ENCODE data around the gene HOXA7. TPM values are rescaled to one million over a fixed set of nuclear protein-coding genes. Genes with fewer than 3 reads are reported as not detected.

Gene HOXA7
- total and polyA plus RNA-seq, 2 donors (not counting 3 experiments of a cell fraction or from before 2014, with no cell fraction given), result 18.1 to 18.5 TPM

GRCh38 chr7:27111042-27111750, 45.3 kb downstream of the HOXA7 start:
- peaks cover 74% of the 10 kb centered on the region for H3K79me2 ChIP-seq (ENCODE audit: control insufficient read depth, insufficient read depth, low read length)
- H3K4me3 ChIP-seq (replicated peaks in 1 of 3; ENCODE audit: insufficient read depth in 1 of 3, low read depth in 1 of 3, low read length in 3 of 3), result peak overlapping the region in 2 of 3 experiments; percentile 3 to 84
- dilution Hi-C loops (cut with MboI; ENCODE audit: extremely low pct_ligation_motif_present, low sequenced_read_pairs), result no loop called here
- H2AFZ ChIP-seq (ENCODE audit: low read depth, low read length), result no peak overlapping the region
- ChIA-PET CTCF (interaction anchor here (0.8 to 3.7 kb wide), 7 partner anchors 9 to 429 kb away, joined by 3 to 36 read pairs (median 5); partner anchors contain the start of genes HOXA1 and HOXA4), POLR2A (interaction anchor here (1.4 kb wide), 1 partner anchor 54 kb away, joined by 4 read pairs; the partner anchor contains the start of gene HOXA9)
- intact Hi-C loops (cut with micrococcal nuclease), result loop anchor here (10.0 kb wide), 1 partner anchor 956 kb away; the partner anchor contains the start of gene NFE2L3
- no peaks in the 10 kb centered on the region for H3K9me3 ChIP-seq (replicated peaks; ENCODE audit: control insufficient read depth, insufficient read depth, low read length)
- peaks cover 0 to 5% of the 10 kb centered on the region in 2 experiments for H3K36me3 ChIP-seq (ENCODE audit: control insufficient read depth in 2 of 2, extremely low read depth in 1 of 2, insufficient read depth in 2 of 2, low read length in 2 of 2)
- H3K27ac ChIP-seq (ENCODE audit: insufficient read depth, low read depth, low read length), result peak overlapping the region; percentile 96
- peaks cover 76% of the 10 kb centered on the region for H3K4me1 ChIP-seq (ENCODE audit: control insufficient read depth, extremely low read depth, insufficient read depth, low read length)
- TF ChIP-seq CTCF (IDR thresholded peaks at IDR 0.05; ENCODE audit: extremely low read depth in 1 of 2, insufficient read depth in 1 of 2, low read depth in 1 of 2, low read length in 2 of 2) (peak in 1 of 2 donors; percentile 9), POLR2AphosphoS5 (IDR thresholded peaks at IDR 0.05; ENCODE audit: insufficient read depth, low read depth, low read length) (peak; percentile 86), FOS (IDR thresholded peaks at IDR 0.05; ENCODE audit: borderline replicate concordance, insufficient read depth, low read length) (peak; percentile 87), MYC (IDR thresholded peaks at IDR 0.05; ENCODE audit: low read depth, low read length) (peak; percentile 61), EZH2 (IDR thresholded peaks at IDR 0.05; ENCODE audit: borderline replicate concordance, low read depth, low read length, severe bottlenecking) (no peak), GATA2 (IDR thresholded peaks at IDR 0.05; ENCODE audit: insufficient read depth, insufficient read length, low read depth, low read length) (no peak), JUN (IDR thresholded peaks at IDR 0.05; ENCODE audit: borderline replicate concordance, insufficient read depth, insufficient read length, low read depth) (peak; percentile 88), POLR2A (IDR thresholded peaks at IDR 0.05; ENCODE audit: low read depth, low read length) (no peak)
- TF ChIP-seq, protein P1, sequence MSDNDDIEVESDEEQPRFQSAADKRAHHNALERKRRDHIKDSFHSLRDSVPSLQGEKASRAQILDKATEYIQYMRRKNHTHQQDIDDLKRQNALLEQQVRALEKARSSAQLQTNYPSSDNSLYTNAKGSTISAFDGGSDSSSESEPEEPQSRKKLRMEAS (IDR thresholded peaks at IDR 0.05; ENCODE audit: insufficient read depth, insufficient read length), result no peak
- H4K20me1 ChIP-seq (replicated peaks; ENCODE audit: control insufficient read depth, extremely low read depth, insufficient read depth, low read length), result no peaks in the 10 kb centered on the region
- H3K9ac ChIP-seq (replicated peaks; ENCODE audit: extremely low read depth, insufficient read depth, low read length), result peak overlapping the region; percentile 80
- FAIRE-seq, result peak; percentile 62
- BruUV-seq (replicated peaks), result no TSS peak
- H3K4me2 ChIP-seq (ENCODE audit: insufficient read depth, low read length), result peak overlapping the region; percentile 97
- peak; percentile 87 for DNase-seq (ENCODE audit: low read depth, low spot score)
- no peaks in the 10 kb centered on the region for H3K9me1 ChIP-seq (replicated peaks; ENCODE audit: control insufficient read depth, extremely low read depth, insufficient read depth, low read length)
- H3K27me3 ChIP-seq (ENCODE audit: control insufficient read depth in 2 of 2, insufficient read depth in 2 of 2, low read length in 2 of 2), result no peaks in the 10 kb centered on the region
